ENCODE measurements around the gene CTDNEP1.

GRCh38 chr17:7282752-7283321, 31.3 kb upstream of the CTDNEP1 start:
- TF ChIP-seq CTCF (IDR thresholded peaks at IDR 0.05) (no peak), POLR2A (IDR thresholded peaks at IDR 0.05) (no peak)
